ENCODE data around the gene DNAJB8. TPM values are rescaled to one million over a fixed set of nuclear protein-coding genes. Genes with fewer than 3 reads are reported as not detected.

DNAJB8 gene
- total RNA-seq, 4 donors from 2014 or later, result not detected

DNA sequence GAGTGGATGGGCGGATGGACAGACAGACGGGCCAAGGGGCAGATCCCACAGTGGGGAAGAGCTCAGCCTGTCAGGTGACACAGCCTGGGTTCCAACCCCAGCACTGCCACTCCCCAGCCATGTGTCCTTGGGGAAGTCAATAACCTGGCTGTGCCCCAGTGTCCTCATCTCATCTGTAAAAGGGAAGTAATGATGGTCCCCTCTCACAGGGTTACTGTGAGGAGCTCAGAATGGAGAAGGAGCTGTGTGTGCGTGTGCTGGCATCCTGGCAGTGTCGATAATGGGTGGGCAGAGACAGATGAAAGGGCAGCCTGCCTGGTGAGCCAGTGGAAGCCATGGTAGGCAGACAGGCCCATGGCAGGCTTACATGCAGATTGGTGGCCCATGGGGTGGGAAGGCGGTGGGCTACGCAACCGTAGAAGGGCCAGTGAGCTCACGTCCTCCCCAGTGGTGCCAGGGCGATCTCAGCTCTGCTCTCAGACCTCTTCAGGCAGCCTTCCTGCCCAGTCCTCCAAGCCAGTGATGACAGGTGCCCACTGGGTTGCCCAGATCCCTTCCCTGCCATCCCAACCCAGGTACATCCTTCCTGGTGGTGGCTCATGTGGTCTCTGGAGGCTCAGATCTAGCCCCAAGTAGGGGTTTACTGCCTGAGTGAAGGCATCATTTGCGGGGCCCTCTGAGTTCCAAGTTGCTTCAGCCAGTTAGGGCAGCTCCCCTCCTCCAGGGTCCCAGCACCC lies 2.3 kb upstream of the DNAJB8 start:
- Histone ChIP-seq H3K27ac (no peak overlapping the region), H3K9me3 (no peaks in the 10 kb centered on the region), H3K27me3 (peaks cover 52% of the 10 kb centered on the region), H3K4me3 (no peak overlapping the region), H3K4me1 (no peaks in the 10 kb centered on the region), H3K36me3 (no peaks in the 10 kb centered on the region)
- DNase-seq (ENCODE audit: low spot score in 2 of 2), result no peak
- 92% methylated on average over 7 of the region's 10 CpGs for WGBS
- TF ChIP-seq, protein P1, sequence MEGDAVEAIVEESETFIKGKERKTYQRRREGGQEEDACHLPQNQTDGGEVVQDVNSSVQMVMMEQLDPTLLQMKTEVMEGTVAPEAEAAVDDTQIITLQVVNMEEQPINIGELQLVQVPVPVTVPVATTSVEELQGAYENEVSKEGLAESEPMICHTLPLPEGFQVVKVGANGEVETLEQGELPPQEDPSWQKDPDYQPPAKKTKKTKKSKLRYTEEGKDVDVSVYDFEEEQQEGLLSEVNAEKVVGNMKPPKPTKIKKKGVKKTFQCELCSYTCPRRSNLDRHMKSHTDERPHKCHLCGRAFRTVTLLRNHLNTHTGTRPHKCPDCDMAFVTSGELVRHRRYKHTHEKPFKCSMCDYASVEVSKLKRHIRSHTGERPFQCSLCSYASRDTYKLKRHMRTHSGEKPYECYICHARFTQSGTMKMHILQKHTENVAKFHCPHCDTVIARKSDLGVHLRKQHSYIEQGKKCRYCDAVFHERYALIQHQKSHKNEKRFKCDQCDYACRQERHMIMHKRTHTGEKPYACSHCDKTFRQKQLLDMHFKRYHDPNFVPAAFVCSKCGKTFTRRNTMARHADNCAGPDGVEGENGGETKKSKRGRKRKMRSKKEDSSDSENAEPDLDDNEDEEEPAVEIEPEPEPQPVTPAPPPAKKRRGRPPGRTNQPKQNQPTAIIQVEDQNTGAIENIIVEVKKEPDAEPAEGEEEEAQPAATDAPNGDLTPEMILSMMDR (IDR thresholded peaks at IDR 0.05), result no peak
- no peak for TF ChIP-seq EP300 (IDR thresholded peaks at IDR 0.05)
- no peak for TF ChIP-seq POLR2AphosphoS5 (IDR thresholded peaks at IDR 0.05)
- TF ChIP-seq POLR2A (IDR thresholded peaks at IDR 0.05), result no peak

GRCh38 chr3:128468285-128468790 lies 1.6 kb upstream of the DNAJB8 start:
- WGBS, result 87% methylated on average over 11 of the region's 17 CpGs
- no peak for TF ChIP-seq EP300 (IDR thresholded peaks at IDR 0.05)
- TF ChIP-seq, protein P1 (IDR thresholded peaks at IDR 0.05), result no peak
- no peak for TF ChIP-seq POLR2A (IDR thresholded peaks at IDR 0.05)
- no peak for TF ChIP-seq POLR2AphosphoS5 (IDR thresholded peaks at IDR 0.05)

DNA sequence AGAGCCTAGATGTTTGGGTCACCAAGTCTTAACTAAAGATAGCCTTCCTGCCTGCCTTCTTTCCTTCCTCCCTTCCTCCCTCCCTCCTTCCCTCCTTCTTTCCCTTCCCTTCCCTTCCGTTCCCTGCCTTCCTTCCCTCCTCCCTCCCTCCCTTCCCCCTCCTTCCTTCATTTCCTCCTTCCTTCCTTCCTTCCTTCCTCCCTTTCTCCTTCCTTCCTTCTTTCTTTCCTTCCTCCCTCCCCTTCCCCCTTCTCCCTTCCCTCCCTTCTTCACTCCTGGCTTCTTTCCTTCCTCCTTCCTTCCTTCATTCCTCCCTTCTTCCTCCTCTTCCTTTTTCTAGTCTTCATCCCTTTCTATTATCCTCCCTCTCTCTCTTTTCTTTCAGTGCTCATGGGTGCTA lies 2.0 kb downstream of the DNAJB8 start:
- 19% methylated on average over 1 of the region's 1 CpG for WGBS

More at GRCh38 chr3:128468285-128468790, 1.6 kb upstream of the DNAJB8 start:
- Histone ChIP-seq H3K9me3 (no peaks in the 10 kb centered on the region), H3K36me3 (no peaks in the 10 kb centered on the region), H3K27me3 (peaks cover 45% of the 10 kb centered on the region), H3K4me3 (no peak overlapping the region), H3K4me1 (no peaks in the 10 kb centered on the region), H3K27ac (no peak overlapping the region)
- DNase-seq (ENCODE audit: low spot score in 2 of 2), result no peak

DNA sequence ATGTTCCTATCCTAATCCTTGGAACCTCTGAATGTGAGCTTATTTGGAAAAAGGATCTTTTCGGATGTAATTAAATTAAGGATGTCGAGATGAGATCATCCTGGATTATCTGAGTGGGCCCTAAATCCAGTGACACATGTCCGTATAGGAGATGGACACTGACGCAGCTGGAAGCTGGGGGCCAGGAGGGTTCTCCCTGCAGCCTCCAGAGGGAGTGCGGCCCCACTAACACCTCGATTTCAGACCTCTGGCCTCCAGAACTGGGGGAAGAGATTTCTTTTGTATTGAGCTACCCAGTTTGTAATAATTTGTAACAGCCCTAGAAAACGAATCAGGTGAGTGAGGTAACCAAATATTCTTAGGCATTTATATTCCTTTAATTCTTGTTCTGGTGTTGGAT lies 2.5 kb downstream of the DNAJB8 start:
- Histone ChIP-seq H3K4me1 (no peaks in the 10 kb centered on the region), H3K27me3 (peaks cover 28% of the 10 kb centered on the region), H3K36me3 (no peaks in the 10 kb centered on the region), H3K27ac (no peak overlapping the region), H3K4me3 (no peak overlapping the region), H3K9me3 (no peaks in the 10 kb centered on the region)
- TF ChIP-seq EP300 (IDR thresholded peaks at IDR 0.05) (no peak), POLR2AphosphoS5 (IDR thresholded peaks at IDR 0.05) (no peak), POLR2A (IDR thresholded peaks at IDR 0.05) (no peak)
- TF ChIP-seq, protein P1 (IDR thresholded peaks at IDR 0.05), result no peak
- DNase-seq (ENCODE audit: low spot score in 2 of 2), result no peak
- WGBS, result 67% methylated on average over 7 of the region's 7 CpGs

More for the DNA sequence above, 2.0 kb downstream of the DNAJB8 start:
- H3K4me3 ChIP-seq, result no peak overlapping the region
- no peak overlapping the region for H3K27ac ChIP-seq
- no peaks in the 10 kb centered on the region for H3K36me3 ChIP-seq
- H3K27me3 ChIP-seq, result peaks cover 32% of the 10 kb centered on the region
- H3K9me3 ChIP-seq, result no peaks in the 10 kb centered on the region
- TF ChIP-seq EP300 (IDR thresholded peaks at IDR 0.05) (no peak), POLR2A (IDR thresholded peaks at IDR 0.05) (no peak), POLR2AphosphoS5 (IDR thresholded peaks at IDR 0.05) (no peak)
- TF ChIP-seq, protein P1 (IDR thresholded peaks at IDR 0.05), result no peak
- H3K4me1 ChIP-seq, result no peaks in the 10 kb centered on the region
- DNase-seq (ENCODE audit: low spot score in 2 of 2), result no peak

DNA sequence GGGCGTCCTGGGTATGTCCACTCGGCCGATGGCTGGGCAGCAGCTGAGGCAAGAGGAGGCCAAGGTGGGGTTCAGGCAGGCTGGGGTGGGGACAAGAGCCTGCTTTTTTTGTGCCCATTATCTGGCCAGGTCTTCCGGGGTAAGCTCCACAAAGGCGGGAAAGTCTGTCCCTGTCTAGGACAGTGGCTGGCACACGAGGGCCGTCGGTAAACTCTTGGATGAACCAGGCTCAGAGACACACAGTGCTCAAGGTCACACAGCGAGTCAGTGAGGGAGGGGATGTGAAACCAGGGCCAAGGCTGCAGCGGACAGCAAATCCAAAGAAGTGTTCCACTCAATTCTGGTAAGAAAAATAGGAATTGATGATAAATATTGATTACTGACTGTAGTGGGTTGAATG lies 2.9 kb downstream of the DNAJB8 start:
- 89% methylated on average over 8 of the region's 10 CpGs for WGBS
- no peak overlapping the region for H3K27ac ChIP-seq
- H3K27me3 ChIP-seq, result peaks cover 25% of the 10 kb centered on the region
- no peaks in the 10 kb centered on the region for H3K4me1 ChIP-seq
- no peaks in the 10 kb centered on the region for H3K9me3 ChIP-seq
- H3K4me3 ChIP-seq, result no peak overlapping the region
- no peaks in the 10 kb centered on the region for H3K36me3 ChIP-seq
- DNase-seq (ENCODE audit: low spot score in 2 of 2), result no peak
- no peak for TF ChIP-seq POLR2A (IDR thresholded peaks at IDR 0.05)
- TF ChIP-seq, protein P1 (IDR thresholded peaks at IDR 0.05), result no peak
- no peak for TF ChIP-seq EP300 (IDR thresholded peaks at IDR 0.05)
- TF ChIP-seq POLR2AphosphoS5 (IDR thresholded peaks at IDR 0.05), result no peak
